CD4-positive, alpha-beta T cell treated with Interleukin-15 for 4 hours (primary cell): ENCODE results near the gene TUBGCP4.

Source experiments
- DNase-seq: peaks from one replicate; pipeline ENCODE4 v3.0.0-alpha.2; 2020; ENCODE audit warnings: low spot score

Gene TUBGCP4

GRCh38 chr15:43404130-43404529 is 33.2 kb downstream of the TUBGCP4 start:
- DNase-seq, result no peak

DNA sequence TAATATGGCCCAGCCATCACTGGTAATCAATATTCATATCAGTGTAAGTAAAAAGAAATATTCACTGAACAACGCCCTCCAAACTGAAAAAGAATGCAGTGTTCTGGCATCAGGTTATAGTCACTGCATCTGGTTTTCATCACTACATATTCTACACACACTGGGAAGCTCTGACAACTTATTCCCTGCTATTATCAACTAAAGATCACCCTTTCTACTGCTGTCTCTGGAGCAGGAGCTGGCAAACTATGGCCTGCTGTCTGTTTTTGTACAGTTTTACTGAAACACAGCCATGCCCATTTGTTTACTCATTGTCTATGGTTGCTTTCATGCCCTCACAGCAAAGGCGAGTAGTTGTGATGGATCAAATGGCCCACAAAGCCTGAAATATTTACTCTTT is 35.3 kb downstream of the TUBGCP4 start:
- DNase-seq, result no peak

- no peak for DNase-seq
Observed at GRCh38 chr15:43406808-43407207, 35.9 kb downstream of the TUBGCP4 start.

- DNase-seq, result no peak
Observed at GRCh38 chr15:43408789-43409188, 37.9 kb downstream of the TUBGCP4 start.

- no peak for DNase-seq
Observed at GRCh38 chr15:43410572-43411214, 39.8 kb downstream of the TUBGCP4 start.

DNA sequence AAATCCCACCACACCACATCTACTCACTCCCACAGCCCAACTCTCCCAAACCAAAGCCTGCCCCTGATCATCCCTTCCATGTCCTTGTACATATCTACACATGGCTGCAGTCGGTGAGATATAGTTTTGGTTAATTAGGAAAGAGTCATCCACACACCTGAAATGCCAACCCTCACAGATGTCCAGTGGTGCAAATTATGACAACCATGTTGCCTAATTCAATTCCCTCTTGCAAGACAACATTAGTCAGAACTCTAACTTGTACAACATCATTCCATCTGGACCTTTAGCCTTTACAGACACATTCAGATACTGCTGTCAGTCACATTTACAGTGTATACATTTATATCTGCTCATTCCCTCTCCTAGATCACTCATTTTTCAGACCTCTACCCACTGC is 41.2 kb downstream of the TUBGCP4 start:
- no peak for DNase-seq

- DNase-seq, result no peak
Observed at GRCh38 chr15:43414196-43414595, 43.3 kb downstream of the TUBGCP4 start.

DNA sequence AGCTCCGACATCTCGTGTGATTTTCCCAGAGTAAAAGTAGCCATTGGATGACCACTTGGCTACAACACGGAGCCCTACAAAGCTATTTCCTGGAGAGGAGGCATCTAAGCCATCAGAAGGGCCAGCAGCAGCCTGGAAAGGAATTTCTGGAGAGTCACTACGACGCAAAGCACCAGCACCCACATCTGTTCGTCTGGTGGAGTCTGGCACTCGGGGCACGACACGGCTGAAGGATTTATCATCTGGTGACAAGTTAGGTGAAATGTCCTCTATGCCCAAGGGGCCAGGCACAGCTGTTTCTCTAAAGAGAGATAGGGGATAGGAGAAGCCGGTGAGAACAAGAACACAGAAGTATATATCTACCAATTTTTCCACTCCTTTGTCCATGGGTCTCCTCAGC is 49.5 kb downstream of the TUBGCP4 start:
- DNase-seq, result no peak

DNA sequence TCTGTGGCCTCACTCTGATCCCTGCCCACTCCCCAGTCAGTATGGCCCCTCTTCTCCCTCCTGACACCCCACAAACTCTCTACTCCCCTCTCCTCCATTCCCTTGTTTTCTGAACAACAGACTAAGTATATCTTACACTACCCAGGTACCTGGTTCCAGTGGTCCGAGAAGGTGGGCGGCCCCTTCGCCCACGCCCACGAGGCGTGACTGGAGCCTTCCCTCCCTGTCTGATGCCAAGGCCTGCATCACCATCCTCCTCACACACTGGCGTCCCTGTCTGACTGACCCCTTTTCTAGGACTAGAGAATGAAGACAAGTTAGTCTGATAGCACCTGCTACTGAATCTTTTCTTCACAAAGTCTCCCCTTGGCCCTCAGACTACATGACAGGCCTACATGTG is 50.0 kb downstream of the TUBGCP4 start:
- DNase-seq, result no peak

DNA sequence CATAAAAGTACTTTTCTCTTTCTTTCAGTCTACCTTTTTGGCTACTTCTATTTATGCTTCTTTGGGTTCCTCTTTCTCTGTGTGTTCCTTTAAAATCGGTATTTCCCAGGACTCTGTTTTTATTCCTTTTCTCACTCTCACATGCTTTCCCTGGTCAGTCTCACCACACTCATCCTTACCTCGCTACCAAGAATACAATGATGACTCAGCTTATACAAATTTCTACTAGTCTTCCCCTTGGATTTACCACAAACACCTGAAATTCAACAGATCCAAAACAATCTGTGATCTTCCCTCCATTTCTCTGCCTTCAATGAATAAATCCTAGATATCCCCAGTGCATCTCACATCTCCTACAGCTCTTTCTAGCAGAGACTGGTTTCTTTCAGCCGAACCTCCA is 52.9 kb downstream of the TUBGCP4 start:
- no peak for DNase-seq

DNA sequence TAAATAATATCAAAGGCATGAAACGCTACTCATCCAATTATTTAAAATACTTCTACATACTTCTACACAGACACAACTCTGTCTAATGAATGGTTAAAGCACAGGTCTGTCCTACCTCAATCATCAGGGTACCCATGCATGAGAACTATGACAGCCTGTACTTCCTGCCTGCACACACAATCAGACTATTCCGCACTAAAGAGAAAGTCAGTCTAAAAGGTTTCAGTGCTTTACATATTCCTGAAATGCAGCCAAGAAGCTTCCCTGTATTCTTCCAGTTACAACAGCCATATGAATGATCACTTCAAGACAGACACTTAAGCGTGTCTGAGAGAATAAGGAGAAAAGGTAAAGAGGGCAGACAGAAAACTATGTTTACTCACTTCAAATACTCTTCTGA is 58.8 kb downstream of the TUBGCP4 start:
- no peak for DNase-seq

DNA sequence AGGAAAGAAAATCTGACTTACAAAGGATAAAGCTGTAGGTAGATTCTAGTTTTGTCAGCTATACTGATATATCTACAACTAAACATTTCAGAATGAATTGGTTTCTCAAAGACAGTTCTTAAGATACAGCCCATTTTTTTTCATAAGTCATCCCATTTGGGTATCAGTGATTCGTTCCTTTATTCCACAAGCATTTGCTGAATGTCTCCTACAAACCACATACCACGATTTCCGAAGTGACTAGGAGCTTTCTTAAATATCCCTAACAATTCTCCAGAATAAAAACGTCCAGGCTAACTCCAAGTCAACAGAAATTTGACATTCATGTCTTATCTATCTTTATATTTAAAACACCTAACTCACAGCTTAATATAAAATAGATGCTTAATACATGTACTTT is 62.3 kb downstream of the TUBGCP4 start:
- no peak for DNase-seq

DNA sequence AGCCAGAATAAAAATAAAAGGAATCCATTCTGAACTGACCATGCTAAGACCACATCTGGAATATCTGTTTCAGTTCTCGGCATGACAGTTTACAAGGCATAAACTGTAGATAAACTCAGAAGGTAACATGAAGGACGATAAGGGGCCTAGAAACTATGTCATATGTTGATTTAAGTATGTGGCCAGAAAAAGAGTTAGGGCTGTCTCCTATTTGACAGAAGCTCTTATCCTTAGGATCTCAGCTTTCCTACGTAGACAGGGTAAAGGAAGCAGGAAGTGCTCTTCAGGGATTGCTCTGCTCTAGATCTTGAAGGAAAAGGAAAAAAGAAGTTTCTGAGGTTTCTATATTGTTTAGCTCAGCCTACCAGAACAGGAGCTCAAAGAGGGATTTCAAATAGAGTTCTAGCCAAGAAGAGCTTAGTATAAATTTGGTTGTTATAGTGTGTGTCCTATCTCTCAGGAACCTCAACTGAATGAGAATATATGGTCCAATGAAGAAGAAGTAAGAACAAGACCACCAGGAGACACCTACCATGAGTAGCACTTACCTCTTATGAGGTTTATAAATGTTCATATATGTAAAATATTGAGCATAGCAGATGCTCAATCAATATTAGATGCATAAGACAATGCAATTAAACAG is 62.9 kb downstream of the TUBGCP4 start:
- DNase-seq, result no peak

DNA sequence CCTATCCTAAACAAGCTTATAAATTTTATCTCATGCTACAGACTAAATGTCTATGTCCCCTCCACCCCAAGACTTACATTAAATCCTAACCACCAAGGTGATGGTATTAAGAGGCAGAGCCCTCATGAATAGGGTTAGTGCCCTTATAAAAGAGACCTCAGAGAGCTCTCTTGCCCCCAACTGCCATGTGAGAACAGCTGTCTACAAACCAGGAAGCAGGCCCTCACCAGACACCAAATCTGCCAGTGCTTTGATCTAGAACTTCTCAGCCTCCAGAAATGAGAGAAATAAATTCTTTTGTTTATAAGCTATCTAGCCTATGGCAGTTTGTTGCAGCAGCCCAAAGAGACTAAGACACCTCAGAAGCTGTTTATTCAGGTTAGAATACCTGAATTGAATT is 63.5 kb downstream of the TUBGCP4 start:
- DNase-seq, result no peak

GRCh38 chr15:43436395-43436794 is 65.5 kb downstream of the TUBGCP4 start:
- DNase-seq, result no peak

DNA sequence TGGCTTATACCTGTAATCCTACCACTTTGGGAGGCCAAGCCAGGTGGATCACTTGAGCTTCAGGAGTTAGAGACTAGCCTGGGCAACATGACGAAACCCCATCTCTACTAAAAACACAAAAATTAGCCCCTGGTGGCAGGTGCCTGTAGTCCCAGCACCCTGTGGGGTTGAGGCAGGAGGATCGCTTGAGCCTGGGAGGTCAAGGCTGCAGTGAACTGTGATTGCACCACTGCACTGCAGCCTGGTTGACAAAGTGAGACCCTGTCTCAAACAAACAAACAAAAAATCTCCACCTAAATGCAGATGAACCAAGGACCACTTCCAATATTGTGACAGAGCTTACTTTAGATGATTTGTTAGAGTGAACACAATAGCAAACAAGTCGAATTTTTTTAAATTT is 68.4 kb downstream of the TUBGCP4 start:
- DNase-seq, result no peak

- DNase-seq, result peak; percentile 42
Observed at GRCh38 chr15:43440721-43441281, 69.9 kb downstream of the TUBGCP4 start.

- no peak for DNase-seq
Observed at GRCh38 chr15:43441316-43441715, 70.4 kb downstream of the TUBGCP4 start.

DNA sequence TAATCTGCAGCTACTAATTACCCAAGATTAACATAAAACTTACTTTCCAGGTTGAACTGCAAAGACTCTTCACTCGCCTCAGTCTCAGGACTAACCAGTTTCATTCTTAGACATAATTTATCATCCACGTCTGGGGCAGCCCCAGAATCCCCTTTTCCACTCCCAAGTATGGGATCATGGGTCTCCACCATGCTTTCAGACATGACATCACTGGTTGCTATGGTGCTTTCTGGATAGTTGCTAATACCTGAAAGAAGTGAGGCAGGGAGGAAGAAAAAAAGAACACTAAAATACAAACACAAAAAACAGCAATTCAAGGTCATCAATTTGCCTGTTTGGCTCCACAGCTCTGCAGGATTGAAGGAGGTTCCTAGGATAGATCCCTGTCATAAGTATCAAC is 75.4 kb downstream of the TUBGCP4 start:
- no peak for DNase-seq

DNA sequence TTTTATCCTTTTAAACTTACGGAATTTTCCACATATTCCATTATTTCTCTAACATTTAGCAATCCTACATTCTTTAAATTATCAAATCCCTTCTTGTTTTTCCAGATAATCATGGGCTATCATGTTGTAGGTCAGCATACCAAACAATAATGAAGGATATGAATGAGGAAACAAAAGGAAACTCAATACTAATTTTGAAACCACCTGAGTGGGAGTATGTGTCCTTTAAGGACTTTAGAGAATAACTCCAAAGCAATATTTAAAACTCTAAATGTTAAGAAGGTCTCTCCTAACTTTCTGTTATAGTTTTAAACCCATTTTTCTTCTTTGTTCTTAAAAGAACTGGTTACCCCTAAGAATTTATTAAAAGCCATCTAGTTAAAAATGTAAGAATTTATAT is 79.1 kb downstream of the TUBGCP4 start:
- no peak for DNase-seq
